Panc1 (cell line): ENCODE measurements around the gene PCDH8. TPM values are rescaled to one million over a fixed set of nuclear protein-coding genes. Genes with fewer than 3 reads are reported as not detected.

Source experiments
- ATAC-seq: fragments of 200-7000 bp; cut with Tn5 transposase; 2 replicates; pipeline ENCODE4 v1.9.1; 2020; ENCODE audit warnings: mild to moderate bottlenecking, moderate library complexity
- BruUV-seq: library from RNA; stranded (reverse); fragments of 400-500 nt; replicated peaks from 2 replicates; lab custom pipeline; 2021; lab: Mats Ljungman, UMichigan
- CTCF ChIA-PET: fragments of 300-600 bp; sonication (Branson Sonifier 250); formaldehyde crosslinking; loops from one replicate; lab custom pipeline; 2022; ENCODE audit warnings: antibody characterized with exemption; lab: Charles Lee
- POLR2A ChIA-PET: fragments of 300-600 bp; sonication (Branson Sonifier 250); formaldehyde crosslinking; loops from one replicate; lab custom pipeline; 2022; ENCODE audit warnings: antibody characterized with exemption; lab: Charles Lee
- DNase-seq: peaks from one replicate; pipeline ENCODE4 v3.0.0-alpha.2; 2010; ENCODE audit warnings: low read depth, low spot score
- H3K27ac ChIP-seq: 2 replicates; pipeline ENCODE4 v1.5.1; 2011; ENCODE audit warnings: mild to moderate bottlenecking, low read length, inconsistent platforms
- H3K27me3 ChIP-seq: fragments of 200-500 bp; sonication (Bioruptor generic); 2 replicates; pipeline ENCODE4 v1.6.0; 2014; ENCODE audit warnings: low read length, inconsistent platforms; ENCODE audit not compliant: control insufficient read depth, insufficient read depth
- H3K36me3 ChIP-seq: fragments of 200-500 bp; sonication (Bioruptor generic); 2 replicates; pipeline ENCODE4 v1.5.1; 2014; ENCODE audit warnings: inconsistent platforms, mild to moderate bottlenecking, low read length, moderate library complexity; ENCODE audit not compliant: control insufficient read depth, insufficient read depth
- H3K4me1 ChIP-seq: 2 replicates; pipeline ENCODE4 v1.5.1; 2011; ENCODE audit warnings: inconsistent platforms, mild to moderate bottlenecking, low read length, moderate library complexity; ENCODE audit not compliant: control insufficient read depth, insufficient read depth
- H3K4me3 ChIP-seq, 2 experiments: 2 replicates each; pipeline ENCODE4 v1.5.1; 2011 to 2012; ENCODE audit warnings: low read depth in 2 of 2, low read length in 2 of 2, mild to moderate bottlenecking in 2 of 2, inconsistent platforms in 1 of 2, moderate library complexity in 1 of 2
- H3K9me3 ChIP-seq: fragments of 200-500 bp; sonication (Bioruptor generic); 2 replicates; pipeline ENCODE4 v1.5.1; 2014; ENCODE audit warnings: low read depth, mild to moderate bottlenecking, inconsistent platforms, low read length, moderate library complexity; ENCODE audit not compliant: control insufficient read depth, insufficient read depth
- POLR2AphosphoS5 ChIP-seq: IDR thresholded peaks from 2 replicates; pipeline ENCODE4 v1.6.1; 2012; ENCODE audit warnings: mild to moderate bottlenecking, low read depth, low read length, moderate library complexity
- SIN3A ChIP-seq: IDR thresholded peaks from 2 replicates; pipeline ENCODE4 v1.6.1; 2012; ENCODE audit warnings: low read depth, mild to moderate bottlenecking, low read length, moderate library complexity, borderline replicate concordance; ENCODE audit not compliant: insufficient read depth
- TCF7L2 ChIP-seq: IDR thresholded peaks from 2 replicates; pipeline ENCODE4 v1.6.1; 2011; ENCODE audit warnings: mild to moderate bottlenecking, low read depth, low read length, inconsistent platforms
- in situ Hi-C: cut with HindIII; loops from 2 replicates; pipeline ENCODE4 v1.10.0; 2016; ENCODE audit warnings: low sequenced_read_pairs, low pct_unique_long_range_greater_than_20kb
- intact Hi-C: fragments of 100-400 bp; cut with micrococcal nuclease; formaldehyde crosslinking; loops from one replicate; pipeline ENCODE4 v1.10.0; 2022; ENCODE audit not compliant: unreplicated experiment
- total RNA-seq: library from RNA; stranded (reverse); gene quantifications from one replicate; pipeline ENCODE4 v1.2.1, GENCODE V29; 2021; ENCODE audit not compliant: unreplicated experiment
- TF ChIP-seq, protein P1 (sequence below): fragments of 450-650 bp; IDR thresholded peaks from 2 replicates; pipeline ENCODE4 v1.5.1; 2017; ENCODE audit warnings: mild to moderate bottlenecking
- TF ChIP-seq, protein P2 (sequence below), 2 experiments: IDR thresholded peaks; 2 replicates each; pipeline ENCODE4 v1.6.1; 2011 to 2012; ENCODE audit warnings: low read depth in 2 of 2, control low read depth in 1 of 2, low read length in 1 of 2, mild to moderate bottlenecking in 1 of 2, moderate library complexity in 1 of 2; ENCODE audit not compliant: insufficient read depth in 1 of 2

PCDH8 gene
- total RNA-seq, 1 experiment from 2014 or later, result not detected

- peaks cover 8% of the 10 kb centered on the region for H3K27me3 ChIP-seq
- TF ChIP-seq, protein P1, sequence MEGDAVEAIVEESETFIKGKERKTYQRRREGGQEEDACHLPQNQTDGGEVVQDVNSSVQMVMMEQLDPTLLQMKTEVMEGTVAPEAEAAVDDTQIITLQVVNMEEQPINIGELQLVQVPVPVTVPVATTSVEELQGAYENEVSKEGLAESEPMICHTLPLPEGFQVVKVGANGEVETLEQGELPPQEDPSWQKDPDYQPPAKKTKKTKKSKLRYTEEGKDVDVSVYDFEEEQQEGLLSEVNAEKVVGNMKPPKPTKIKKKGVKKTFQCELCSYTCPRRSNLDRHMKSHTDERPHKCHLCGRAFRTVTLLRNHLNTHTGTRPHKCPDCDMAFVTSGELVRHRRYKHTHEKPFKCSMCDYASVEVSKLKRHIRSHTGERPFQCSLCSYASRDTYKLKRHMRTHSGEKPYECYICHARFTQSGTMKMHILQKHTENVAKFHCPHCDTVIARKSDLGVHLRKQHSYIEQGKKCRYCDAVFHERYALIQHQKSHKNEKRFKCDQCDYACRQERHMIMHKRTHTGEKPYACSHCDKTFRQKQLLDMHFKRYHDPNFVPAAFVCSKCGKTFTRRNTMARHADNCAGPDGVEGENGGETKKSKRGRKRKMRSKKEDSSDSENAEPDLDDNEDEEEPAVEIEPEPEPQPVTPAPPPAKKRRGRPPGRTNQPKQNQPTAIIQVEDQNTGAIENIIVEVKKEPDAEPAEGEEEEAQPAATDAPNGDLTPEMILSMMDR, result no peak
- TF ChIP-seq TCF7L2 (no peak), SIN3A (no peak), POLR2AphosphoS5 (no peak)
- TF ChIP-seq, protein P2, sequence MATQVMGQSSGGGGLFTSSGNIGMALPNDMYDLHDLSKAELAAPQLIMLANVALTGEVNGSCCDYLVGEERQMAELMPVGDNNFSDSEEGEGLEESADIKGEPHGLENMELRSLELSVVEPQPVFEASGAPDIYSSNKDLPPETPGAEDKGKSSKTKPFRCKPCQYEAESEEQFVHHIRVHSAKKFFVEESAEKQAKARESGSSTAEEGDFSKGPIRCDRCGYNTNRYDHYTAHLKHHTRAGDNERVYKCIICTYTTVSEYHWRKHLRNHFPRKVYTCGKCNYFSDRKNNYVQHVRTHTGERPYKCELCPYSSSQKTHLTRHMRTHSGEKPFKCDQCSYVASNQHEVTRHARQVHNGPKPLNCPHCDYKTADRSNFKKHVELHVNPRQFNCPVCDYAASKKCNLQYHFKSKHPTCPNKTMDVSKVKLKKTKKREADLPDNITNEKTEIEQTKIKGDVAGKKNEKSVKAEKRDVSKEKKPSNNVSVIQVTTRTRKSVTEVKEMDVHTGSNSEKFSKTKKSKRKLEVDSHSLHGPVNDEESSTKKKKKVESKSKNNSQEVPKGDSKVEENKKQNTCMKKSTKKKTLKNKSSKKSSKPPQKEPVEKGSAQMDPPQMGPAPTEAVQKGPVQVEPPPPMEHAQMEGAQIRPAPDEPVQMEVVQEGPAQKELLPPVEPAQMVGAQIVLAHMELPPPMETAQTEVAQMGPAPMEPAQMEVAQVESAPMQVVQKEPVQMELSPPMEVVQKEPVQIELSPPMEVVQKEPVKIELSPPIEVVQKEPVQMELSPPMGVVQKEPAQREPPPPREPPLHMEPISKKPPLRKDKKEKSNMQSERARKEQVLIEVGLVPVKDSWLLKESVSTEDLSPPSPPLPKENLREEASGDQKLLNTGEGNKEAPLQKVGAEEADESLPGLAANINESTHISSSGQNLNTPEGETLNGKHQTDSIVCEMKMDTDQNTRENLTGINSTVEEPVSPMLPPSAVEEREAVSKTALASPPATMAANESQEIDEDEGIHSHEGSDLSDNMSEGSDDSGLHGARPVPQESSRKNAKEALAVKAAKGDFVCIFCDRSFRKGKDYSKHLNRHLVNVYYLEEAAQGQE (IDR thresholded peaks at IDR 0.05; ENCODE audit: insufficient read depth in 1 of 2, low read depth in 2 of 2, low read length in 1 of 2), result no peak
- no peaks in the 10 kb centered on the region for H3K4me1 ChIP-seq
- in situ Hi-C loops (no loop called here), intact Hi-C loops (no loop called here)
- ChIA-PET POLR2A (no interaction called here), CTCF (no interaction called here)
- ATAC-seq (no peak), DNase-seq (no peak)
- H3K9me3 ChIP-seq, result no peaks in the 10 kb centered on the region
- no TSS peak for BruUV-seq
- no peak overlapping the region for H3K4me3 ChIP-seq
- no peaks in the 10 kb centered on the region for H3K36me3 ChIP-seq
- H3K27ac ChIP-seq, result no peak overlapping the region
Observed at GRCh38 chr13:52847682-52848432, 583 bp downstream of the PCDH8 start.

- H3K4me3 ChIP-seq, result no peak overlapping the region
Observed at GRCh38 chr13:52847322-52847681, 1.1 kb downstream of the PCDH8 start.

More at GRCh38 chr13:52847322-52847681, 1.1 kb downstream of the PCDH8 start:
- H3K27me3 ChIP-seq, result peaks cover 8% of the 10 kb centered on the region
- no peak for ATAC-seq
- in situ Hi-C loops, result no loop called here
- ChIA-PET CTCF (no interaction called here), POLR2A (no interaction called here)
- no peaks in the 10 kb centered on the region for H3K36me3 ChIP-seq
- H3K27ac ChIP-seq, result no peak overlapping the region
- DNase-seq, result no peak
- no TSS peak for BruUV-seq
- intact Hi-C loops, result no loop called here
- TF ChIP-seq, protein P1, result no peak
- TF ChIP-seq TCF7L2, result no peak
- no peak for TF ChIP-seq POLR2AphosphoS5
- TF ChIP-seq, protein P2 (IDR thresholded peaks at IDR 0.05; ENCODE audit: insufficient read depth in 1 of 2, low read depth in 2 of 2, low read length in 1 of 2), result no peak; a peak in 1 of 4 replicates
- no peak for TF ChIP-seq SIN3A
- no peaks in the 10 kb centered on the region for H3K9me3 ChIP-seq
- no peaks in the 10 kb centered on the region for H3K4me1 ChIP-seq
